ENCODE data around the gene THOC1.

The THOC1 gene

DNA sequence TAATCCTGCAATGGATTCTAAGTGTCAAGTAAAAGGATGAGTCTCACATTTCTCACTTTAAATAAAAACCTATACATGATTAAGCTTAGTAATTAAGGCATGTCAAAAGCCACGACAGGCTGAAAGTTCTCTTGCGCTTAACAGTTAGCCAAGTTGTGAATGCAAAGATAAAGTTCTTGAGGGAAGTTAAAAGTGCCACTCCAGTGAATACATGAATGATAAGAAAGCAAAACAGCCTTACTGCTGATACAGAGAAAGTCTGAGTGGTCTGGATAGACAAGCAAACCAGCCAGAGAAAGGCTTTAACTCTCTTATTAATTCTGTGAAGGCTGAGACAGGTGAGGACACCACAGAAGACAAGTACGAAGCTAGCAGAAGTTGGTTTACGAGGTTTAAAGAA, 12.7 kb downstream of the THOC1 start:
- no peaks in the 10 kb centered on the region for H3K4me1 ChIP-seq
- TF ChIP-seq Cebpa-rat (IDR thresholded peaks at IDR 0.05) = no peak
- H3K9ac ChIP-seq = no peak overlapping the region
- no peaks in the 10 kb centered on the region for H3K27me3 ChIP-seq
- H3K27ac ChIP-seq = no peak overlapping the region
- H3K9me3 ChIP-seq = 0 out of 2 replicates have a peak, but pooled peaks cover 4% of the 10 kb centered on the region
- H3K4me3 ChIP-seq = no peak overlapping the region
- H4K20me1 ChIP-seq = no peaks in the 10 kb centered on the region
- peaks cover 95% of the 10 kb centered on the region for H3K36me3 ChIP-seq
- H3K4me2 ChIP-seq = no peak overlapping the region

- Histone ChIP-seq H3K4me2 (no peak overlapping the region), H3K4me3 (no peak overlapping the region), H3K27me3 (no peaks in the 10 kb centered on the region), H3K36me3 (peaks cover 96% of the 10 kb centered on the region), H4K20me1 (no peaks in the 10 kb centered on the region), H3K27ac (no peak overlapping the region), H3K4me1 (no peaks in the 10 kb centered on the region), H3K9me3 (0 out of 2 replicates have a peak, but pooled peaks cover 4% of the 10 kb centered on the region), H3K9ac (no peak overlapping the region)
- TF ChIP-seq Cebpa-rat (IDR thresholded peaks at IDR 0.05) = no peak
These were observed 14.7 kb downstream of the THOC1 start for GRCh38 chr18:253121-253520.

GRCh38 chr18:251572-251971, 16.3 kb downstream of the THOC1 start:
- Histone ChIP-seq H3K4me2 (no peak overlapping the region), H3K4me1 (no peaks in the 10 kb centered on the region), H4K20me1 (no peaks in the 10 kb centered on the region), H3K9me3 (0 out of 2 replicates have a peak, but pooled peaks cover 4% of the 10 kb centered on the region), H3K4me3 (no peak overlapping the region), H3K36me3 (peaks cover 95% of the 10 kb centered on the region), H3K9ac (no peak overlapping the region), H3K27me3 (no peaks in the 10 kb centered on the region), H3K27ac (no peak overlapping the region)
- TF ChIP-seq Cebpa-rat (IDR thresholded peaks at IDR 0.05) = no peak

GRCh38 chr18:250685-251084, 17.2 kb downstream of the THOC1 start:
- peaks cover 94% of the 10 kb centered on the region for H3K36me3 ChIP-seq
- TF ChIP-seq Cebpa-rat (IDR thresholded peaks at IDR 0.05) = no peak
- no peaks in the 10 kb centered on the region for H3K4me1 ChIP-seq
- H3K27ac ChIP-seq = no peak overlapping the region
- no peaks in the 10 kb centered on the region for H3K27me3 ChIP-seq
- H3K9ac ChIP-seq = no peak overlapping the region
- no peak overlapping the region for H3K4me2 ChIP-seq
- H4K20me1 ChIP-seq = no peaks in the 10 kb centered on the region
- H3K4me3 ChIP-seq = no peak overlapping the region
- H3K9me3 ChIP-seq = 0 out of 2 replicates have a peak, but pooled peaks cover 4% of the 10 kb centered on the region

- Histone ChIP-seq H3K27ac (no peak overlapping the region), H4K20me1 (no peaks in the 10 kb centered on the region), H3K4me3 (no peak overlapping the region), H3K36me3 (peaks cover 94% of the 10 kb centered on the region), H3K9ac (no peak overlapping the region), H3K4me1 (no peaks in the 10 kb centered on the region), H3K9me3 (no peaks in the 10 kb centered on the region), H3K27me3 (no peaks in the 10 kb centered on the region), H3K4me2 (no peak overlapping the region)
- TF ChIP-seq Cebpa-rat (IDR thresholded peaks at IDR 0.05) = no peak
These were observed 19.8 kb downstream of the THOC1 start for GRCh38 chr18:248053-248452.

DNA sequence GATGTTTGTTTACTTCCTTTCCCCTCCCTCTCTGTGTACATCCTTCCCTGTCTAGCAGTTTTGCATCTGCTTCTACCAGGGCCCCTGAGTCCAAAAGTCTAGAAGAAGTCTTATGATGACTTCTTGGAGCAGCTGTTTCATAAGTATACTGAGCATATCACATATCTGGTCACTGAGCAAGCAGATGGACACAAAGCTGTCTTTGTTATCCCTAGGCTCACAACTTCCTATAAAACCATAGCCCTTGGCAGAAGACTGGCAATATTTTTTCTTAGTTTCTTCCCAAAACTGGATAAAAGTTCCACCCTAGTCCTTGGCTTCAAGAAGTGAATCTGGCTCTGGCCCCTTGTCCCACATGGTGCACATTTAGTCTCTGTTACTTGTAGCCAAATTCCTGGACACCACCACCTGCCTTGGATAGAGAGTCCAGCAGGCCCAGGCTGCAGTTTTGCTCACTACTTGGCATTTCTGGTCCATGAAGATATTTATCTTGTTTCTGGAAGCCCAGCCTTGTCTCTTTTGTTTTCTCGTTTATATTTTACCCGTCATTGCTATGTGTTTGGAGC, 22.5 kb downstream of the THOC1 start:
- Histone ChIP-seq H3K9ac (no peak overlapping the region), H3K4me1 (no peaks in the 10 kb centered on the region), H3K4me3 (no peak overlapping the region), H3K27ac (no peak overlapping the region), H3K4me2 (no peak overlapping the region), H4K20me1 (no peaks in the 10 kb centered on the region), H3K9me3 (no peaks in the 10 kb centered on the region), H3K36me3 (peaks cover 94% of the 10 kb centered on the region), H3K27me3 (no peaks in the 10 kb centered on the region)
- no peak for TF ChIP-seq Cebpa-rat (IDR thresholded peaks at IDR 0.05)

DNA sequence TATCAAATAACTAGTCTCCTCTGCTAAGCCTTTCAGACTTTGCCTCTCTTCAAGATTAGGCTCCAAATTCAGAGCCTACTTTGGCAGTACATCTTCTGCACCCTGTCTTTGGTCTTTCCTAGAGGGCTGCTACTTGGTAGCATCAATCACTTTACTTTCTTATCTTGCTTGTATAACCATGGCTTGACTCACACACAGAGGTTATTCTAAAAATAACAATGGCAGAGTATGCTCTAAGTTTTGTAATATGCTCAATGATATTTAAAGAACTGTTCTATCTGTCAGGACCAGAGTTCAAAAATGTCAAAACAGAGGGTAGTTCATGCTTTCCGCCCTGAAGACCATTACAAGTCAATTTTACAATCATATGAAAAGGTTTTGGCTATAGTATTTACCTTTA, 27.7 kb downstream of the THOC1 start:
- no peak for TF ChIP-seq Cebpa-rat (IDR thresholded peaks at IDR 0.05)
- Histone ChIP-seq H3K9ac (no peak overlapping the region), H3K4me3 (no peak overlapping the region), H3K4me2 (no peak overlapping the region), H3K27me3 (no peaks in the 10 kb centered on the region), H3K4me1 (no peaks in the 10 kb centered on the region), H3K27ac (no peak overlapping the region), H3K9me3 (no peaks in the 10 kb centered on the region), H4K20me1 (no peaks in the 10 kb centered on the region), H3K36me3 (peaks cover 78% of the 10 kb centered on the region)

- Histone ChIP-seq H3K4me3 (no peak overlapping the region), H3K9me3 (no peaks in the 10 kb centered on the region), H3K27ac (no peak overlapping the region), H3K36me3 (peaks cover 48% of the 10 kb centered on the region), H3K4me2 (no peak overlapping the region), H3K9ac (no peak overlapping the region), H3K27me3 (no peaks in the 10 kb centered on the region), H3K4me1 (no peaks in the 10 kb centered on the region), H4K20me1 (no peaks in the 10 kb centered on the region)
- no peak for TF ChIP-seq Cebpa-rat (IDR thresholded peaks at IDR 0.05)
These were observed 36.3 kb downstream of the THOC1 start for GRCh38 chr18:231563-231962.

- no peak for TF ChIP-seq Cebpa-rat (IDR thresholded peaks at IDR 0.05)
- H3K27me3 ChIP-seq = no peaks in the 10 kb centered on the region
- no peaks in the 10 kb centered on the region for H4K20me1 ChIP-seq
- H3K36me3 ChIP-seq = peaks cover 76% of the 10 kb centered on the region
- H3K9ac ChIP-seq = no peak overlapping the region
- H3K4me3 ChIP-seq = no peak overlapping the region
- H3K4me1 ChIP-seq = no peaks in the 10 kb centered on the region
- no peaks in the 10 kb centered on the region for H3K9me3 ChIP-seq
- no peak overlapping the region for H3K4me2 ChIP-seq
- no peak overlapping the region for H3K27ac ChIP-seq
These were observed 39.3 kb downstream of the THOC1 start for GRCh38 chr18:228586-228985.

DNA sequence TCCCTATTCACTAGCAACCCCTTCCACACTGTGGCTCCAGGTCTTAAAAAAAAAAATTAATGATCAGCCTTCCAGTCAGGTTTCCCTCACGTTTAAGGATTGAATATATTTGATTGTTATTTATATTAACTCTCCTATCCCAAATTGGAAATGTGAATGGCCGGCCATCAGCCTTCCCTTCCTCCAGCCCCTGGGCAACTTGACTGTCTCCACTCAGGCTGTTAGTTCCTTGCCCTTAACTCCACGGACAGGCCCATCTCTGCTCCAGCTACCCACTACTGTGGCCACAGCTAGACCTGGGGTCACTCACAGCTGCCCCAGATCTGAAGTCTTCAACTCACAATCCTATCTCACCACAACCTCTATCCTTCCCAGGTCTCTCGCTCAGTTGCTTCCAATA, 39.9 kb downstream of the THOC1 start:
- H4K20me1 ChIP-seq = no peaks in the 10 kb centered on the region
- no peak overlapping the region for H3K4me2 ChIP-seq
- peaks cover 83% of the 10 kb centered on the region for H3K36me3 ChIP-seq
- H3K27ac ChIP-seq = no peak overlapping the region
- H3K9me3 ChIP-seq = no peaks in the 10 kb centered on the region
- no peaks in the 10 kb centered on the region for H3K27me3 ChIP-seq
- no peak for TF ChIP-seq Cebpa-rat (IDR thresholded peaks at IDR 0.05)
- H3K4me1 ChIP-seq = no peaks in the 10 kb centered on the region
- H3K4me3 ChIP-seq = no peak overlapping the region
- no peak overlapping the region for H3K9ac ChIP-seq

GRCh38 chr18:227374-227773, 40.5 kb downstream of the THOC1 start:
- Histone ChIP-seq H3K4me2 (no peak overlapping the region), H3K27ac (no peak overlapping the region), H4K20me1 (no peaks in the 10 kb centered on the region), H3K9me3 (no peaks in the 10 kb centered on the region), H3K36me3 (peaks cover 88% of the 10 kb centered on the region), H3K9ac (no peak overlapping the region), H3K27me3 (no peaks in the 10 kb centered on the region), H3K4me3 (no peak overlapping the region), H3K4me1 (no peaks in the 10 kb centered on the region)
- no peak for TF ChIP-seq Cebpa-rat (IDR thresholded peaks at IDR 0.05)
